ENCODE data around the gene NBPF4.
A peak's percentile ranks its signal among the peaks of the same experiment; 100 is the strongest.
"Not testable (repeated sequence)": the region's sequence is repeated elsewhere in the genome, so short reads cannot be mapped to it uniquely, and the experiment has no call there.

NBPF4 gene

GRCh38 chr1:108214641-108215465, 29.0 kb downstream of the NBPF4 start:
- DNase-seq (ENCODE audit: low read depth in 2 of 2) = not testable (repeated sequence)

GRCh38 chr1:108211014-108211413, 32.9 kb downstream of the NBPF4 start:
- no peak for DNase-seq (ENCODE audit: low read depth in 2 of 2)

- no peak for DNase-seq (ENCODE audit: low read depth in 2 of 2)
These were observed 34.3 kb downstream of the NBPF4 start for GRCh38 chr1:108209456-108210108.

- no peak for DNase-seq (ENCODE audit: low read depth in 2 of 2)
These were observed 35.0 kb downstream of the NBPF4 start for GRCh38 chr1:108208724-108209446.

GRCh38 chr1:108203582-108203981, 40.3 kb downstream of the NBPF4 start:
- not testable (repeated sequence) for DNase-seq (ENCODE audit: low read depth in 2 of 2)

DNA sequence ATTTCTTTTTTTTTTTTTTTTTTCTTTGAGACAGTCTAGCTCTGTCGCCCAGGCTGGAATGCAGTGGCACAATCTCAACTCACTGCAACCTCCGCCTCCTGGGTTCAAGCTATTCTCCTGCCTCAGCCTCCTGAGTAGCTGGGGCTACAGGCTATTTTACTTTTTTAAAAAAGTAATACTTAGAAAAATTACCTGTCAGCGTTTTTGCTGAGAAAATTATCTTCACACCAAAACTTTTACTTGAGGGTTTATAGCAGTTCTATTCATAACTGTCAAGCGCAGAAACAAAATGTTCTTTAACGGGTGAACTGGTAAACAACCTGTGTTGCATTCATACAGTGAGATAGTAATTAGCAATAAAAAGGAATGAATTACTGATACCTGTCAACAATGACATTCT, 42.2 kb downstream of the NBPF4 start:
- DNase-seq (ENCODE audit: low read depth in 2 of 2) = no peak

GRCh38 chr1:108200687-108201051, 43.2 kb downstream of the NBPF4 start:
- DNase-seq (ENCODE audit: low read depth in 2 of 2) = peak; percentile 18 to 26

- peak; percentile 46 to 57 for DNase-seq (ENCODE audit: low read depth in 2 of 2)
These were observed 43.8 kb downstream of the NBPF4 start, which contains the start of gene SLC25A24 for GRCh38 chr1:108199781-108200686. SLC25A24 (minus strand) TSS chr1:108200343; CDS start chr1:108200138, 205 bp downstream.

DNA sequence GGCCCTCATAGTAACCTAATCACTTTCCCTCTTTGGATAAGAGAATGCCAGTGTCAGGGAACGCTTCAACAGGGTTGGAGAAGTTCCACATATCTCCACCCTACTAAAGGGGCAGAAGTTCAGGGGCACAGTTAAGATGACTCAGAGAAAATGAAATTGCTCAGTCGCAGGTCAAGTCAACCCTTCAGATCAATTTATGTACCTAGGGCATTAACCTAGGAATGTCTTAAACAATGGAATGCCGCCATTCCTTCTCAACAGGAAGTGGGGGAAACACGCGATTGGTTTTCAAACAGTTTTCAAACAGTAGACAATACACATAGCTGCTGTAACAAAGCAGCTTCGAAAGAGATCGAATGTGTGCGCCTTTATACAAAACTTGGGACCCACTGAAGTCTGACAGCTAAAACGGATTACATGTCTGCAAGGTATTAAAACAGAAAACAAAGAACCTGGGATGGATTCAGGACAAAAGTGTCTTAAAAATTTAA, 44.6 kb downstream of the NBPF4 start:
- peak; percentile 16 to 21 for DNase-seq (ENCODE audit: low read depth in 2 of 2)

- no peak for DNase-seq (ENCODE audit: low read depth in 2 of 2)
These were observed 49.8 kb downstream of the NBPF4 start for GRCh38 chr1:108194051-108194450.

DNA sequence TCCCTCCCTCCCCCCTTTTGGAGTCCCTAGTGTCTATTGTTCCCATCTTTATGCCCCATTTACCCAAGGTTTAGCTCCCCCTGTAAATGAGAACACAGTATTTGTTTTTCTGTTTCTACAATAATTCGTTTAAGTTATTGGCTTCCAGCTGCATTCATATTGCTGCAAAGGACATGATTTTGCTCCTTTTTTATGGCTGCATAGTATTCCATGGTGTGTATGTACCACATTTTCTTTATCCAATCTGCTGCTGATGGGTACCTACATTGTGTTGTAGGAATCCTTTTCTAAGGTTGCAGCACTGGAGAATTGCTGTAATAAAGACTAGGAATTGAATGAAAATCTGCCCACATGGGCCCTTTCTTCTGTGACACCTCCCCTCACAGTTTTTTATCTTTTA, 50.5 kb downstream of the NBPF4 start:
- no peak for DNase-seq (ENCODE audit: low read depth in 2 of 2)

GRCh38 chr1:108192581-108192980, 51.3 kb downstream of the NBPF4 start:
- no peak for DNase-seq (ENCODE audit: low read depth in 2 of 2)

DNA sequence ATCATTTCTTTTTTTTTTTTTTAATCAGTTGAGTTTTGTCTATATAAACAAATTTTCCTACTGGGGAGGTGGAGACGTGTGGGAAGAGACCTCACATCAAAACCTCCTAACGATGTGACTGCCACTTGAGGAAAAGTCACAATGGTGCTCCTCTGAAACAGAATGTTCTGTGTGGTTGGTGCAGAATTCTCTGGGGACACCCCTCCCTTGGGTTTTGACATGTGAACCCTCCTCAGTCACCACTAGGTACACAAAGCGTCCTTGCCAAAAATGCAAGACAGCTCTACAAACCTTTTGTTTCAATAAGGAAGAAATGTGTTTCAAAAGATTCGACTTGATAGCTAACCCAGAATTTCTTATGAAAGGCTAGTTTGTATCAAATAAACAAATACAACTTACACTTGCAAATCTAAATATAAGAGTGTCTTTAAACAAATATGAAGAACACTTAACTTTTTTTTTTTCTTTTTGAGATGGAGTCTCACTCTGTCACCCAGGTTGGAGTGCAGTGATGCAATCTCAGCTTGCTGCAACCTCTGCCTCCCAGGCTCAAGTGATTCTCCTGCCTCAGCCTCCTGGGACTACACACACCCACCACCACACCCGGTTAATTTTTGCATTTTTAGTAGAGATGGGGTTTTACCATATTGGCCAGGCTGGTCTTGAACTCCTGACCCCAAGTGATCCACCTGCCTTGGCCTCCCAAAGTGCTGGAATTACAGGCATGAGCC, 53.0 kb downstream of the NBPF4 start:
- no peak for DNase-seq (ENCODE audit: low read depth in 2 of 2)

- DNase-seq (ENCODE audit: low read depth in 2 of 2) = no peak
These were observed 53.8 kb downstream of the NBPF4 start for GRCh38 chr1:108190001-108190634.

GRCh38 chr1:108188801-108189200, 55.1 kb downstream of the NBPF4 start:
- no peak for DNase-seq (ENCODE audit: low read depth in 2 of 2)

- DNase-seq (ENCODE audit: low read depth in 2 of 2) = no peak
These were observed 60.7 kb downstream of the NBPF4 start for GRCh38 chr1:108182959-108183700.

GRCh38 chr1:108179018-108179417, 64.9 kb downstream of the NBPF4 start:
- DNase-seq (ENCODE audit: low read depth in 2 of 2) = no peak
